IMR-90 (cell line): ENCODE data around the gene SLC6A13. TPM values are rescaled to one million over a fixed set of nuclear protein-coding genes. Genes with fewer than 3 reads are reported as not detected.

Experiments
- ATAC-seq: fragments of 200-7000 bp; cut with Tn5 transposase; 2 replicates; pipeline ENCODE4 v1.9.1; 2020; ENCODE audit warnings: low read depth, mild to moderate bottlenecking, moderate library complexity
- BruUV-seq: library from RNA; stranded (reverse); fragments of 400-500 nt; replicated peaks from 2 replicates; lab custom pipeline; 2021; lab: Mats Ljungman, UMichigan
- CTCF ChIA-PET: fragments of 300-600 bp; formaldehyde crosslinking; extraction: SDS; loops from one replicate; lab custom pipeline; 2021; ENCODE audit warnings: antibody characterized with exemption; lab: Yijun Ruan, JAX
- POLR2A ChIA-PET: fragments of 300-600 bp; sonication (Branson Sonifier 250); formaldehyde crosslinking; loops from one replicate; lab custom pipeline; 2022; ENCODE audit warnings: antibody characterized with exemption; ENCODE audit not compliant: unreplicated experiment; lab: Charles Lee
- DNase-seq: peaks from one replicate; pipeline ENCODE4 v3.0.0; 2013
- H2AFZ ChIP-seq: replicated peaks from 2 replicates; pipeline ENCODE3; 2013; ENCODE audit warnings: low read length, mild to moderate bottlenecking; ENCODE audit not compliant: poor library complexity
- H2AK5ac ChIP-seq: 2 replicates; pipeline ENCODE4 v1.6.1; 2013; ENCODE audit warnings: low read depth, low read length, inconsistent platforms
- H2AK9ac ChIP-seq: replicated peaks from 2 replicates; pipeline ENCODE3; 2013; ENCODE audit warnings: mild to moderate bottlenecking, low read depth, low read length, moderate library complexity; ENCODE audit not compliant: poor library complexity
- H2BK120ac ChIP-seq: 2 replicates; pipeline ENCODE4 v1.6.1; 2013; ENCODE audit warnings: low read depth, low read length, inconsistent platforms
- H2BK15ac ChIP-seq: 3 replicates; pipeline ENCODE4 v1.6.1; 2013; ENCODE audit warnings: low read depth, low read length, inconsistent platforms
- H2BK20ac ChIP-seq: 2 replicates; pipeline ENCODE4 v1.6.1; 2013; ENCODE audit warnings: low read depth, mild to moderate bottlenecking, inconsistent platforms, low read length, moderate library complexity
- H2BK5ac ChIP-seq: 2 replicates; pipeline ENCODE4 v1.6.1; 2013; ENCODE audit warnings: mild to moderate bottlenecking, low read depth, low read length, inconsistent platforms; ENCODE audit not compliant: poor library complexity, severe bottlenecking
- H3K14ac ChIP-seq: replicated peaks from 2 replicates; pipeline ENCODE4 v1.6.1; 2013; ENCODE audit warnings: low read depth, low read length, inconsistent platforms
- H3K18ac ChIP-seq: 2 replicates; pipeline ENCODE4 v1.6.1; 2013; ENCODE audit warnings: low read depth, low read length, control low read depth
- H3K23ac ChIP-seq: 2 replicates; pipeline ENCODE4 v1.6.1; 2013; ENCODE audit warnings: low read depth, low read length, inconsistent platforms
- H3K27ac ChIP-seq: 2 replicates; pipeline ENCODE4 v1.5.1; 2013; ENCODE audit warnings: mild to moderate bottlenecking, control low read depth, low read length; ENCODE audit not compliant: insufficient read depth
- H3K27me3 ChIP-seq: 2 replicates; pipeline ENCODE4 v1.6.1; 2013; ENCODE audit warnings: low read length; ENCODE audit not compliant: control insufficient read depth, insufficient read depth
- H3K36me3 ChIP-seq: 2 replicates; pipeline ENCODE4 v1.6.1; 2013; ENCODE audit warnings: low read length, mixed read lengths; ENCODE audit not compliant: control insufficient read depth, insufficient read depth
- H3K4ac ChIP-seq: 2 replicates; pipeline ENCODE4 v1.6.1; 2013; ENCODE audit warnings: low read depth, low read length, inconsistent platforms
- H3K4me1 ChIP-seq: 2 replicates; pipeline ENCODE4 v1.6.1; 2013; ENCODE audit warnings: low read length, mixed read lengths; ENCODE audit not compliant: control insufficient read depth, insufficient read depth
- H3K4me2 ChIP-seq: 2 replicates; pipeline ENCODE4 v1.6.1; 2013; ENCODE audit warnings: low read depth, mild to moderate bottlenecking, control low read depth, low read length, moderate library complexity
- H3K4me3 ChIP-seq: 2 replicates; pipeline ENCODE4 v1.5.1; 2013; ENCODE audit warnings: low read depth, mild to moderate bottlenecking, control low read depth, low read length, moderate library complexity; ENCODE audit not compliant: insufficient read depth
- H3K56ac ChIP-seq: 2 replicates; pipeline ENCODE4 v1.6.1; 2013; ENCODE audit warnings: low read length, inconsistent platforms; ENCODE audit not compliant: insufficient read depth; ENCODE audit errors: extremely low read depth
- H3K79me1 ChIP-seq, 2 experiments: 2 replicates each; pipeline ENCODE4 v1.6.1; 2013; ENCODE audit warnings: low read length in 2 of 2, inconsistent platforms in 1 of 2, low read depth in 1 of 2
- H3K9ac ChIP-seq: 2 replicates; pipeline ENCODE4 v1.6.1; 2013; ENCODE audit warnings: low read depth, low read length, control low read depth
- H3K9me1 ChIP-seq: 2 replicates; pipeline ENCODE4 v1.6.1; 2013; ENCODE audit warnings: low read length, inconsistent platforms; ENCODE audit not compliant: insufficient read depth
- H3K9me3 ChIP-seq: 2 replicates; pipeline ENCODE4 v1.6.1; 2013; ENCODE audit warnings: low read length; ENCODE audit not compliant: control insufficient read depth, insufficient read depth
- H4K20me1 ChIP-seq: 2 replicates; pipeline ENCODE4 v1.6.1; 2013; ENCODE audit warnings: low read length, inconsistent platforms; ENCODE audit not compliant: insufficient read depth
- H4K5ac ChIP-seq: 2 replicates; pipeline ENCODE4 v1.6.1; 2013; ENCODE audit warnings: mild to moderate bottlenecking, low read depth, low read length, control low read depth
- H4K8ac ChIP-seq, 2 experiments: 2 replicates each; pipeline ENCODE4 v1.6.1; 2013; ENCODE audit warnings: low read depth in 2 of 2, low read length in 2 of 2, control low read depth in 1 of 2, inconsistent platforms in 1 of 2
- H4K91ac ChIP-seq: 2 replicates; pipeline ENCODE4 v1.6.1; 2013; ENCODE audit warnings: low read depth, low read length, inconsistent platforms; ENCODE audit not compliant: insufficient read depth
- CEBPB ChIP-seq: IDR thresholded peaks from 2 replicates; pipeline ENCODE4 v1.6.1; 2012; ENCODE audit warnings: low read depth, low read length, improper control_type of control experiment
- CHD1 ChIP-seq: IDR thresholded peaks from 2 replicates; pipeline ENCODE4 v1.6.1; 2012; ENCODE audit warnings: low read depth, low read length, improper control_type of control experiment
- MXI1 ChIP-seq: IDR thresholded peaks from 2 replicates; pipeline ENCODE4 v1.6.1; 2012; ENCODE audit warnings: low read depth, mild to moderate bottlenecking, low read length, moderate library complexity, borderline replicate concordance
- RCOR1 ChIP-seq: IDR thresholded peaks from 2 replicates; pipeline ENCODE4 v1.6.1; 2012; ENCODE audit warnings: mild to moderate bottlenecking, low read length, improper control_type of control experiment; ENCODE audit not compliant: insufficient replicate concordance
- SMC3 ChIP-seq: fragments of 150-350 bp; IDR thresholded peaks from 2 replicates; pipeline ENCODE4 v1.6.1; 2016; ENCODE audit warnings: low read depth, mild to moderate bottlenecking, antibody characterized with exemption, low read length, moderate library complexity
- WGBS, 2 experiments: methylation state at CpG; one replicate each; pipeline versions ENCODE4 v1.1.5 to v1.1.7; 2013; ENCODE audit warnings: missing lambda C conversion rate in 2 of 2; ENCODE audit not compliant: insufficient read length in 1 of 2; ENCODE audit errors: extremely low coverage in 2 of 2; 5-methylcytosine and 5-hydroxymethylcytosine counted together
- dilution Hi-C: fragments of 300-500 bp; cut with HindIII; formaldehyde crosslinking; loops from one replicate; pipeline ENCODE4 v1.14.3; 2018; ENCODE audit warnings: low sequenced_read_pairs; ENCODE audit not compliant: unreplicated experiment
- in situ Hi-C: fragments of 300-500 bp; cut with MboI; formaldehyde crosslinking; loops from 3 replicates; pipeline ENCODE4 v1.14.3; 2019; ENCODE audit warnings: low sequenced_read_pairs, inconsistent platforms, mixed read lengths
- intact Hi-C: fragments of 100-400 bp; cut with micrococcal nuclease; formaldehyde crosslinking; loops from 2 replicates; pipeline ENCODE4 v1.10.0; 2022
- polyA plus RNA-seq, 3 experiments: library from polyadenylated mRNA; depleted of rRNA; stranded (reverse); fragments of >200 nt; gene quantifications; 2 replicates each; pipeline ENCODE4 v1.2.3, GENCODE V29; 2012; ENCODE audit warnings: low replicate concordance in 1 of 3
- total RNA-seq: library from RNA; depleted of rRNA; stranded (reverse); fragments of >200 nt; gene quantifications from 2 replicates; pipeline ENCODE4 v1.2.3, GENCODE V29; 2012
- TF ChIP-seq, protein P1 (sequence below): conservative IDR thresholded peaks from 2 replicates; pipeline ENCODE4 v1.5.1; 2012; ENCODE audit warnings: mild to moderate bottlenecking, low read depth, low read length, improper control_type of control experiment

The SLC6A13 gene
- total and polyA plus RNA-seq, 2 of the 4 experiments (the other 2 are of a cell fraction): under 0.01 to 0.10 TPM

DNA sequence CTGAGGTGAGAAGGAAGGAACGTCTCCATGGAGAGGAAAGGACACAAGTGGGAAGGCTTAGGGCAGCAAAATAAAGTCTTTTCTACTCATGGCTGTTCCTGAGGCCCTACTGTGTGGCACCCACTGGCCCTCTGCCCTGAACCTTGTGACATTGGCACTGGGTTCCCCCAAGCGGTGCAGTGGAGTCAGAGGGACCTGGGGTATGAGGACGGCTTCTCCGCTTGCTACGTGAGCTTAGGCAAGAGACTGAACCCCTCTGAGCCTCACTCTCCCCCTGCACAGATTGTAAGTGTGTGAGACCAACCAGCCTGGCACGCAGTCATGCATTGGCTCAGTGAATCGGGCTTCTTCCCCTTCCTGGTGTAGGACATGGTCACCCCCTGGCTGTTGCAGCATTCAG lies 68.4 kb downstream of the SLC6A13 start:
- DNase-seq (no peak), ATAC-seq (no peak)
- Histone ChIP-seq H4K20me1 (no peaks in the 10 kb centered on the region), H3K56ac (no peak overlapping the region), H4K8ac (no peak overlapping the region), H3K4me2 (no peak overlapping the region), H3K9me3 (peaks cover 2% of the 10 kb centered on the region; the same call in 1 of the 2 replicates), H3K18ac (no peak overlapping the region), H2AFZ (no peak overlapping the region), H3K27ac (no peak overlapping the region), H3K9ac (no peak overlapping the region), H2AK9ac (no peak overlapping the region), H3K27me3 (peaks cover 60% of the 10 kb centered on the region), H3K4me1 (0 out of 2 replicates have a peak, but pooled peaks cover under 1% of the 10 kb centered on the region), H3K23ac (no peak overlapping the region), H2BK20ac (no peak overlapping the region), H3K4me3 (no peak overlapping the region), H4K91ac (no peak overlapping the region), H3K79me1 (no peaks in the 10 kb centered on the region), H3K14ac (no peak overlapping the region), H4K5ac (no peak overlapping the region), H3K4ac (no peak overlapping the region), H3K9me1 (no peaks in the 10 kb centered on the region), H2AK5ac (no peak overlapping the region), H2BK120ac (no peak overlapping the region), H3K36me3 (no peaks in the 10 kb centered on the region), H2BK5ac (no peak overlapping the region), H2BK15ac (no peak overlapping the region)
- WGBS, 2 experiments: 20% methylated on average over 1 of the region's 7 CpGs; no CpG with 5 or more reads in 1 of the 2 experiments
- TF ChIP-seq MXI1 (no peak), CHD1 (no peak), SMC3 (no peak), CEBPB (no peak), RCOR1 (no peak)
- TF ChIP-seq, protein P1, sequence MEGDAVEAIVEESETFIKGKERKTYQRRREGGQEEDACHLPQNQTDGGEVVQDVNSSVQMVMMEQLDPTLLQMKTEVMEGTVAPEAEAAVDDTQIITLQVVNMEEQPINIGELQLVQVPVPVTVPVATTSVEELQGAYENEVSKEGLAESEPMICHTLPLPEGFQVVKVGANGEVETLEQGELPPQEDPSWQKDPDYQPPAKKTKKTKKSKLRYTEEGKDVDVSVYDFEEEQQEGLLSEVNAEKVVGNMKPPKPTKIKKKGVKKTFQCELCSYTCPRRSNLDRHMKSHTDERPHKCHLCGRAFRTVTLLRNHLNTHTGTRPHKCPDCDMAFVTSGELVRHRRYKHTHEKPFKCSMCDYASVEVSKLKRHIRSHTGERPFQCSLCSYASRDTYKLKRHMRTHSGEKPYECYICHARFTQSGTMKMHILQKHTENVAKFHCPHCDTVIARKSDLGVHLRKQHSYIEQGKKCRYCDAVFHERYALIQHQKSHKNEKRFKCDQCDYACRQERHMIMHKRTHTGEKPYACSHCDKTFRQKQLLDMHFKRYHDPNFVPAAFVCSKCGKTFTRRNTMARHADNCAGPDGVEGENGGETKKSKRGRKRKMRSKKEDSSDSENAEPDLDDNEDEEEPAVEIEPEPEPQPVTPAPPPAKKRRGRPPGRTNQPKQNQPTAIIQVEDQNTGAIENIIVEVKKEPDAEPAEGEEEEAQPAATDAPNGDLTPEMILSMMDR: no peak
- intact Hi-C loops (no loop called here), dilution Hi-C loops (no loop called here), in situ Hi-C loops (no loop called here)
- BruUV-seq: no TSS peak
- ChIA-PET POLR2A (no interaction called here), CTCF (no interaction called here)
